RWPE1 (cell line): ENCODE results near the gene ARAP1.

Experiments
- CTCF ChIA-PET: fragments of 350-600 bp; sonication (Branson Sonifier 250); formaldehyde crosslinking; extraction: SDS; loops from one replicate; lab custom pipeline; 2021; lab: Yijun Ruan, JAX
- POLR2A ChIA-PET: fragments of 400-600 bp; formaldehyde crosslinking; extraction: SDS; loops from one replicate; lab custom pipeline; 2020; ENCODE audit warnings: antibody characterized with exemption; ENCODE audit not compliant: low non-redundant PET; lab: Yijun Ruan, JAX
- DNase-seq: peaks from one replicate; pipeline ENCODE4 v3.0.0; 2012; ENCODE audit warnings: low spot score
- H3K27ac ChIP-seq: fragments of 450-650 bp; 2 replicates; pipeline ENCODE4 v1.5.1; 2017
- TF ChIP-seq, protein P1 (sequence below): fragments of 450-650 bp; conservative IDR thresholded peaks from 2 replicates; pipeline ENCODE4 v1.5.1; 2017; ENCODE audit warnings: low read depth, mild to moderate bottlenecking

ARAP1 gene

DNA sequence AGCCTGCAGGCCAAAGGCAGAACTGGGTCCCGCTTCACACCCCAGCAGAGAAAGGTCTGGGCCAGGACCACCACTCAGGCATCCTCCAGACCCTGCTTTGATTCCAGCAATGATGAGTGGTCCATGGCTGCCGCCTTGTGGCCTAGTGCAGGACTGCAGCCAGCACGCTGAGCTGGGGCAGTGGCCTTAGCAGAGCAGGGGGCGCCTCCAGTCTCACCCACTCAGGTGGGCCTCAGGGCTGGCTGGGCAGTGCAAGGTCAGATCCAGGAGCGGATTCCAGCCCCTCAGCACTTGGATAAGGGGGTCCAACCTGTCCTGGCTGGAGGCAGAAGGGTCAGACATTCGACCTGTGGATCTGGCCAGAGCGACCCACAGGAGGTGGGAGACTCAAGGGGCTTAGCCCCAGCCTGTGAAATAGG is 68.4 kb downstream of the ARAP1 start:
- TF ChIP-seq, protein P1, sequence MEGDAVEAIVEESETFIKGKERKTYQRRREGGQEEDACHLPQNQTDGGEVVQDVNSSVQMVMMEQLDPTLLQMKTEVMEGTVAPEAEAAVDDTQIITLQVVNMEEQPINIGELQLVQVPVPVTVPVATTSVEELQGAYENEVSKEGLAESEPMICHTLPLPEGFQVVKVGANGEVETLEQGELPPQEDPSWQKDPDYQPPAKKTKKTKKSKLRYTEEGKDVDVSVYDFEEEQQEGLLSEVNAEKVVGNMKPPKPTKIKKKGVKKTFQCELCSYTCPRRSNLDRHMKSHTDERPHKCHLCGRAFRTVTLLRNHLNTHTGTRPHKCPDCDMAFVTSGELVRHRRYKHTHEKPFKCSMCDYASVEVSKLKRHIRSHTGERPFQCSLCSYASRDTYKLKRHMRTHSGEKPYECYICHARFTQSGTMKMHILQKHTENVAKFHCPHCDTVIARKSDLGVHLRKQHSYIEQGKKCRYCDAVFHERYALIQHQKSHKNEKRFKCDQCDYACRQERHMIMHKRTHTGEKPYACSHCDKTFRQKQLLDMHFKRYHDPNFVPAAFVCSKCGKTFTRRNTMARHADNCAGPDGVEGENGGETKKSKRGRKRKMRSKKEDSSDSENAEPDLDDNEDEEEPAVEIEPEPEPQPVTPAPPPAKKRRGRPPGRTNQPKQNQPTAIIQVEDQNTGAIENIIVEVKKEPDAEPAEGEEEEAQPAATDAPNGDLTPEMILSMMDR: peak; percentile 92
- ChIA-PET CTCF (interaction anchor here (0.5 to 2.2 kb wide), 27 partner anchors 9 to 978 kb away, joined by 3 to 17 read pairs (median 4); partner anchors contain the start of gene PDE2A), POLR2A (interaction anchor here (1.0 kb wide), 1 partner anchor 41 kb away, joined by 5 read pairs; no protein-coding TSS in a partner anchor)
- DNase-seq: peak; percentile 72
- H3K27ac ChIP-seq: no peak overlapping the region

DNA sequence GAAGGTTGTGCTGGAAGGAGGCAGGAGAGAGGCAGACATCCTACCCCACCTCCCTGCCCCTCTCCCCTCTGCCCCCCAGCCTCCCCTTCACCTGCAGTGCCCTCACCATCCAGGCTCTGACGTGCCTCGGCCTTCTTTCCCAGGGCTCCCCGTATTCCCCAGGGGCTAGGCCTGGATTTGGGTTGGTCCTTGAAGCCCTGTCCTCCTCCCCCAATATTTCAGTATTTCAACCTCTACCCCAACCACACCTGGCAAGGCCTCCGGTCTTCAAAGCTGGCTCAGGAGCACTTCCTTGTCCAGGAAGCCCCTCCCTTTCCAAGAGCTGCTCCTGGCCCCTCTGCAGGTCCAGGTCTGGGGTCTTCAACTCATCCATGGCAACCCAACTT is 69.4 kb downstream of the ARAP1 start:
- DNase-seq: no peak
- TF ChIP-seq, protein P1: no peak
- ChIA-PET POLR2A (no interaction called here), CTCF (interaction anchor here (0.6 to 2.2 kb wide), 7 partner anchors 8 to 502 kb away, joined by 3 to 17 read pairs (median 5); partner anchors contain the start of gene PDE2A)
- no peak overlapping the region for H3K27ac ChIP-seq

DNA sequence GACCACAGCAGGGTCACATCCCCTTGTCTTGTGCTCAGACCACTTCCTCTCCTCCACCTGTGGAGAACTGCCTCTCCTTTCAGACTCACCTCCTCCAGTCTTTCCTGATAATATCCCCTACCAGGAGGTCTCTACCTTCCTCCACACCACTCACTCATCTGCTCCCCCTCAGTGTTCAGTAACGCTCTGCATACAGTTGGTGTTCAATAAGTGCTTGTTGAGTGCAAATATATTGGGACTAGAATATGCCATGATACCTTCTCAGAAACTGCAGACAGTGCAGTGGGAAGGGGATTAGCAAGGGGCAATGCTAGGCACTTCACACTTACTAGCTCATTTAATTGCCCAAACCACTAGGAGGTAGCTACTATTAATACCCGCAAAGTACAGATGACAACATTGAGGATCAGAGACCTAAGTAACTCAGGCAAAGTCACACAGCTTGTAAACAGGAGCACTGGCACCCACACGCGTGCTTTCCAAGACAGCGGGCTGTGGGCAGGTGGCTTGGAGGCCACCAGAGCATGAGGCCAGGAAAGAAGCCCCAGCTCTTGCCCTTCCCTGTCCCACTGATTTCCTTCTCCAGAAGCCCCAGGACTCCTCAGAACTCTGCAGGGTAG is 69.9 kb downstream of the ARAP1 start:
- POLR2A ChIA-PET: no interaction called here
- DNase-seq: no peak
- CTCF ChIA-PET: interaction anchor here (0.6 to 2.2 kb wide), 4 partner anchors 8 to 211 kb away, joined by 4 to 17 read pairs (median 5); partner anchors contain the start of gene PDE2A
- TF ChIP-seq, protein P1: no peak
- no peak overlapping the region for H3K27ac ChIP-seq

DNA sequence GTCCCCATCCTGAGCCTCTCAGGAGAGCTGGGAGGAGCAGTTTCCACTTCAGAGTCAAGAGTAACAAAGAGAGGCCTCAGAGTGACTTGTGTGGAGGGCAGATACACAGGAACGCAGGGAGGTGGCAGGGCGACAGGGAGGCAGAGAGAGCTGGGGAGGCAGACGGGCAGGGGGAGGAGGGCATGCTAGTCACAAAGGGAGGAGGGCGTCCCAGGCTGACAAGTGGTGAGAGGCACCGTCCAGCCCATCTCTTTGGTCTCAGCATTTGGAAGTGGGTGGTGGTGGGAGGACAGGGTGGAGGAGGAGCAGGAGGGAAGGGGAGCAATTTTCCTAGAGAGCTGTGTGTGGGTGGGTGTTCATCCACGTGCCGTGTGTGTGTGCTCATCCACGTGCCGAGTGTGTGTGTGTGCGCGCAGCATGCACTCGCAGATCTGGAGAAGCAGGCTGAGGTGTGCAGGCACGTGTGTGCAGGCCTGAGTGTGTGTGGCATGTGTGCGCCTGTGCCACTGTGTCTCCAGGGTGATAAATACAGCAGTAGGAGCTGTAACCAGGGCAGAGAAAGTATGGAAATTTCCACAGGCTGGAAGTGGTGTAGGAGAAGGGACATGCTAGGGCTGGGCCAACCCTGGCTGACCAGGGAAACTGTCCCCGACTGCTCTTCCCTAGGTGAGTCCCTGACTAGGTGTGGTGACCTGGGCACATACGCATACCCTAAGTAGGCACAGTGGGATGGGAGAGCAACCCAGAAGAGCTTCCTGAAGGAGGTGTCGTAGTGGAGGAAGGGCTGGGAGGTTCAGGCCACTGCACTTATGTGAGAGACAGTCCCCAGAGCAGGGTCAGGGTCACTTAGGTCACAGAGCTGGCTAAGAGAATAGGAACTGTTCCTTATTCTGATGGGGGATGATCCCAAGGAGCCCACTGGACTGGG is 70.7 kb downstream of the ARAP1 start:
- CTCF ChIA-PET: interaction anchor here (0.9 to 1.6 kb wide), 4 partner anchors 83 to 251 kb away, joined by 3 to 5 read pairs (median 4); no protein-coding TSS in a partner anchor
- DNase-seq: no peak
- TF ChIP-seq, protein P1: no peak
- POLR2A ChIA-PET: interaction anchor here (1.0 kb wide), 1 partner anchor 39 kb away, joined by 3 read pairs; no protein-coding TSS in a partner anchor
- no peak overlapping the region for H3K27ac ChIP-seq

DNA sequence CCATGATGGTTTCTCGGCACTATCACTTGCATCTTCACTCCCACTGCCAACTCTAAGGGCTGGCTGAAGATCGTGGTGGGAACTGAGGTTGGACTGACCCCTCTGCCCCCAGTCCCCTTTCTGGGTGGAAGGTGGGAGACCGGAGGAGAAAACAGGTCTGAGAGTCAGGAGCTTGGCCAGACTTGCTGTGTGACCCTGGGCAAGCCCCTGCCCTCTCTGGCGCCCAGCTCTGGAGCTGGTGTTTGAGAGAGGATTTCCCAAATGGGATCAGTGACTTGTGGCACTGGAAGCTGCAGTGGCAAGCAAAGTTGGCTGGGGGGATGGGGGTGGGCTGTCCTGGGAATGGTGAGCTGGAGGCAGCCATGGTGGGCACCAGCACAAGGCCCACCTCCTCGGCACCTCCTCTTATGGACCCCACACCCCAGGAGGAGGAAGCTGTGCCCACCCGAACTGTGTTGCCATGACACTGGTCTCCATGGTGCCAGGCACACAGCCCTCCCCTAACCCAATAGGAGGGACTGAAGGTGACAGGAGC is 71.5 kb downstream of the ARAP1 start:
- TF ChIP-seq, protein P1: no peak
- no peak overlapping the region for H3K27ac ChIP-seq
- no peak for DNase-seq
- ChIA-PET CTCF (interaction anchor here (0.6 to 1.6 kb wide), 7 partner anchors 37 to 250 kb away, joined by 3 to 5 read pairs (median 3); no protein-coding TSS in a partner anchor), POLR2A (interaction anchor here (1.0 kb wide), 1 partner anchor 39 kb away, joined by 3 read pairs; no protein-coding TSS in a partner anchor)

DNA sequence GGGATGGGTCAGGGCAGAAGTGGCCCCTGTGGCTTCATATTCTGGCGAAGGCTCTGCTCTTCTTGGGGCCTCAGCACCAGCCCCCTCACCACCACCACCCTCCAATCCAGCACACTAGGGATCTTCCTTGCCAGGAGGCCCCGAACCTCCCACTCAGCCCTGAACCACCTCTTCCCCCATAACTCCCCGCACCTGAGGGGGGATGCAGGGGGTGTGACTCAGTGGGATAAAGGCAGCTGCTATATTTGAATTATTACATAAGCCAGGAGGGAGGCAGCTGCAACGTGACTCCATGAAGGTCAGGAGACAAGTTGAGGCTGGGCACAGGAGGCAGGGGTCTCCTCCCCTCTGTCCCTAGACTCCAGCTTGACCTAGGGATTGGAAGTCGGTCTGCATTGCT is 72.3 kb downstream of the ARAP1 start:
- TF ChIP-seq, protein P1: no peak
- CTCF ChIA-PET: interaction anchor here (0.6 to 1.0 kb wide), 4 partner anchors 11 to 94 kb away, joined by 3 to 9 read pairs (median 4); no protein-coding TSS in a partner anchor
- no peak overlapping the region for H3K27ac ChIP-seq
- POLR2A ChIA-PET: no interaction called here
- no peak for DNase-seq
